ENCODE results near the gene USP37. TPM values are rescaled to one million over a fixed set of nuclear protein-coding genes. Genes with fewer than 3 reads are reported as not detected.

USP37 gene
- total and polyA plus RNA-seq, 2 of the 4 experiments (the other 2 are of a cell fraction): 1.6 to 6.5 TPM

DNA sequence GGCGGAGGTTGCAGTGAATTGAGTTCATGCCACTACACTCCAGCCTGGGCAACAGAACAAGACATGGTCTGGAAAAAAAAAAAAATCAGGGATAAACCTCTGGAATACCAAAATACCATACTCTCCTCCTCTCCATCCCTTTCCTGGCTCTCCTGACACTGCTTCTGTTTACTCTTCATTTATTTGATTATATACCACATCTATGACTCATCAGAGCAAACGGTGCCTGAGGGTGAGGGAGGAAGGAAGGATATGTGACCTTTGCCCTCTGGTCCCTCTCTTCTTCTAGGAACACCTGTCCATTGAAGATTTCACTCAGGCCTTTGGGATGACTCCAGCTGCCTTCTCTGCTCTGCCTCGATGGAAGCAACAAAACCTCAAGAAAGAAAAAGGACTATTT lies 119.2 kb downstream of the USP37 start:
- Histone ChIP-seq H4K20me1 (ENCODE audit: insufficient read depth, low read length) (peaks cover 3% of the 10 kb centered on the region; the same call in 1 of the 2 replicates), H3K36me3 (ENCODE audit: control insufficient read depth, insufficient read depth, low read length) (0 out of 2 replicates have a peak, but pooled peaks cover 2% of the 10 kb centered on the region), H4K5ac (ENCODE audit: low read depth, low read length) (no peak overlapping the region), H2BK120ac (ENCODE audit: low read depth, low read length) (no peak overlapping the region), H3K4me2 (ENCODE audit: low read depth, low read length) (no peak overlapping the region), H3K23ac (ENCODE audit: low read depth, low read length) (no peak overlapping the region), H3K9ac (ENCODE audit: low read depth, low read length) (no peak overlapping the region), H3K27ac (ENCODE audit: insufficient read depth, low read length) (no peak overlapping the region), H2AFZ (replicated peaks; ENCODE audit: low read length, poor library complexity) (no peak overlapping the region), H3K4me1 (ENCODE audit: control insufficient read depth, insufficient read depth, low read length) (peaks cover 3% of the 10 kb centered on the region; the same call in 1 of the 2 replicates), H3K4ac (ENCODE audit: low read depth, low read length) (no peak overlapping the region), H2BK20ac (ENCODE audit: low read depth, low read length) (no peak overlapping the region), H3K9me3 (ENCODE audit: control insufficient read depth, insufficient read depth, low read length) (no peaks in the 10 kb centered on the region), H3K79me1 (ENCODE audit: low read depth in 1 of 2, low read length in 2 of 2) (no peaks in the 10 kb centered on the region), H3K56ac (ENCODE audit: extremely low read depth, insufficient read depth, low read length) (no peak overlapping the region), H3K27me3 (ENCODE audit: control insufficient read depth, insufficient read depth, low read length) (no peaks in the 10 kb centered on the region), H2AK9ac (replicated peaks; ENCODE audit: low read depth, low read length, poor library complexity) (no peak overlapping the region), H3K14ac (replicated peaks; ENCODE audit: low read depth, low read length) (no peak overlapping the region), H3K4me3 (ENCODE audit: insufficient read depth, low read depth, low read length) (no peak overlapping the region), H2BK15ac (ENCODE audit: low read depth, low read length) (no peak overlapping the region), H3K9me1 (ENCODE audit: insufficient read depth, low read length) (peaks cover 5% of the 10 kb centered on the region; the same call in 1 of the 2 replicates), H3K18ac (ENCODE audit: low read depth, low read length) (no peak overlapping the region), H2BK5ac (ENCODE audit: low read depth, low read length, poor library complexity, severe bottlenecking) (no peak overlapping the region), H4K8ac (ENCODE audit: low read depth in 2 of 2, low read length in 2 of 2) (no peak overlapping the region), H2AK5ac (ENCODE audit: low read depth, low read length) (no peak overlapping the region), H4K91ac (ENCODE audit: insufficient read depth, low read depth, low read length) (no peak overlapping the region)
- in situ Hi-C loops (cut with MboI; ENCODE audit: low sequenced_read_pairs) (no loop called here), dilution Hi-C loops (cut with HindIII; ENCODE audit: low sequenced_read_pairs, unreplicated experiment) (no loop called here), intact Hi-C loops (cut with micrococcal nuclease) (no loop called here)
- ChIA-PET CTCF (no interaction called here), POLR2A (ENCODE audit: unreplicated experiment) (no interaction called here)
- DNase-seq (peak; percentile 45), ATAC-seq (ENCODE audit: low read depth) (peak; percentile 92)
- no CpG with 5 or more reads among the region's 3 CpGs for WGBS, 2 experiments (ENCODE audit: extremely low coverage in 2 of 2, insufficient read length in 1 of 2)
- BruUV-seq (replicated peaks): no TSS peak
- TF ChIP-seq CHD1 (IDR thresholded peaks at IDR 0.05; ENCODE audit: low read depth, low read length) (no peak), FOS (IDR thresholded peaks at IDR 0.05; ENCODE audit: low read depth, low read length) (peak; percentile 68; the same call in 1 of the 2 replicates), MXI1 (IDR thresholded peaks at IDR 0.05; ENCODE audit: borderline replicate concordance, low read depth, low read length) (no peak), NFE2L2 (IDR thresholded peaks at IDR 0.05; ENCODE audit: low read depth, low read length) (no peak), RCOR1 (IDR thresholded peaks at IDR 0.05; ENCODE audit: insufficient replicate concordance, low read length) (peak; percentile 67), MAZ (IDR thresholded peaks at IDR 0.05; ENCODE audit: borderline replicate concordance, low read depth, low read length) (no peak)

Data from IMR-90 (cell line).